GM19328 (cell line): Measurements from ENCODE around the gene LGALS9.

Experiments used
- ATAC-seq: cut with Tn5 transposase; IDR thresholded peaks from one replicate; pipeline ENCODE4 v1.9.1; 2021; ENCODE audit warnings: mild to moderate bottlenecking, moderate library complexity; ENCODE audit not compliant: unreplicated experiment

The LGALS9 gene

DNA sequence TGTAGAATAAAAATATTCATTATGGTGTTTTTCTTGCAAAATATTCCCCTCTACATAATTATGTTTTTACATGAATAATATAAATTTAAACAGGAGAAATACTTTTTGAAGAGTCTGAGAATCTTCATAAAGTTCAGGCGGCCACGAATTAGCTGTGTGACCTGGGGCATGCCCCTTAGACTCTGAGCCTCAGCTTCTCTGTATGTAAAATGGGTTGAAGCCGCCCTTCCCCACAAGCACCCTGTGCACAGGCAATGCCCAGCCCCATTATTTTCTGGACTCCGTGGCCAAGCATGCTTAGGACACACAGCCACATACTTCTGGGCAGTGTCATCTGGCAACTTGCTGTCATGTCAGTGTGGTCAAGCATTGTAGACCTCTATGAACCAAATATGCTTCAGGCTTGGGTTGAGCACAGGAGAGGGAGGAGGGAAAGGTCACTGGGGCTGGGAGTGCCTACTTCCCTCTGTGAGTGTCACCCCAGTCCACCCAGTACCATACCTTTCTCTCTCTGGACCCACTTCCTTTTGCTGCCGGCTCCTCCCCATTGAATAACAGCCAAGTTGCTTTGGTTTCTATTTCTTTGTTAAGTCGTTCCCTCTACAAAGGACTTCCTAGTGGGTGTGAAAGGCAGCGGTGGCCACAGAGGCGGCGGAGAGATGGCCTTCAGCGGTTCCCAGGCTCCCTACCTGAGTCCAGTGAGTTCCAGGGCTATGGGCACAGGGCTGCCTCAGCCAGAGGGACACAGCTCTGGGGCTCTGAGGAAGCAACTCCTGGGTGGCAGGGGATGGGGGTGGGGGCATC lies at the start of gene LGALS9:
TSS of gene LGALS9 (plus strand) at position 582 of the 804 bp plus-strand sequence. CDS start at position 660, 78 bp downstream.
- ATAC-seq, result peak; percentile 51

DNA sequence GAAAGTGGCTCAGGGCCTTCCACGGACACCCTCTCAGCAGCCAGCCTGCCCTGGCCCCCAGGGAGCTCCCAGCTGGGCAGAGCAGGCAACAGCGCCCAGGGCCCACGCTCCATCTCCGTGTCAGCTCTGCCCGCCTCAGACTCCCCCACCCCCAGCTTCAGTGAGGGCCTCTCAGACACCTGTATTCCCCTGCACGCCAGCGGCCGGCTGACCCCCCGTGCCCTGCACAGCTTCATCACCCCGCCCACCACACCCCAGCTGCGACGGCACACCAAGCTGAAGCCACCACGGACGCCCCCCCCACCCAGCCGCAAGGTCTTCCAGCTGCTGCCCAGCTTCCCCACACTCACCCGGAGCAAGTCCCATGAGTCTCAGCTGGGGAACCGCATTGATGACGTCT lies 48.3 kb upstream of the LGALS9 start:
- no peak for ATAC-seq

DNA sequence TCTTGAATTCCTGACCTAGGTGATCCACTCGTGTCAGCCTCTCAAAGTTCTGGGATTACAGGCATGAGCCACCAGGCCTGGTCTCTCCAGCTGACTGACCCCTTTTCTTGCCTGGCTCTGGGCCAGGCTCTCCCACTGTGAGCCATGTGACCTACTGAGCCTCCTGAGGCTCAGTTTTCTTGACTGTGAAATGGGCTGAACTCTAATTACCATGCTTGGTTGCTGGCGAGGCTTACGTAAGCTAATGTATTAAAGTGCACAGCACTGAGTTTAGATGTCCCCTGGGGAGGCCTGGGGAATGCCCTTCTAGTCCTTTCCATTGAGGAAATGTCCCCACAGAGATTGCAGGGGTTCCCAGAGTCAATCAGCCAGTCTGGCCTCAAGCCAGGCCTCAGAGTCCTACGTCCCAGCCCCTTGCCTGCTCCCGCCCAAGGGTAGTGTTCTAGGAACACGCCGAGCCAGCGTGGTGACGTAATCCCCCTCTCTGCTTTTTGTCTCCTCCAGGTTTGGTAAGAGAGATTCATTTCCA lies 45.8 kb upstream of the LGALS9 start:
- no peak for ATAC-seq

DNA sequence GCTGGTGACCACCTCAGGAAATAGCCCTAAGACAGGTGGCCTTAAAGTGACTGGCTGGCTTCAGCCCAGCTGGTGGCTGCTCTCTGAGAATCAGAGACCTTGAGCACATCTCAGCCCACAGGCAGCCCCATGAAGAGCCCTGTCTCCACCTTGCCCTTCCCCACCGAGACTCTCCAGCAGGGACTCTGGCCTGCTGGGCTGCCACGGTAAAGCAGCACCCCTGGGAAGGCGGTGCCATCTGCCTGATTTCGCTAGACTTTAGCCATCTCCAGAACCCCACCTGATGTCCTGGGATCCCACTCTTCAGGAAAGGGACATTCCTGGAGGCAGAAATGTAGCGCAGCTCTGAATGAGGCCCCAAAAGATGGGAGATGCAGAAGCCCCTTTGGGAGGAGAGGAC lies 45.2 kb upstream of the LGALS9 start:
- ATAC-seq, result no peak

DNA sequence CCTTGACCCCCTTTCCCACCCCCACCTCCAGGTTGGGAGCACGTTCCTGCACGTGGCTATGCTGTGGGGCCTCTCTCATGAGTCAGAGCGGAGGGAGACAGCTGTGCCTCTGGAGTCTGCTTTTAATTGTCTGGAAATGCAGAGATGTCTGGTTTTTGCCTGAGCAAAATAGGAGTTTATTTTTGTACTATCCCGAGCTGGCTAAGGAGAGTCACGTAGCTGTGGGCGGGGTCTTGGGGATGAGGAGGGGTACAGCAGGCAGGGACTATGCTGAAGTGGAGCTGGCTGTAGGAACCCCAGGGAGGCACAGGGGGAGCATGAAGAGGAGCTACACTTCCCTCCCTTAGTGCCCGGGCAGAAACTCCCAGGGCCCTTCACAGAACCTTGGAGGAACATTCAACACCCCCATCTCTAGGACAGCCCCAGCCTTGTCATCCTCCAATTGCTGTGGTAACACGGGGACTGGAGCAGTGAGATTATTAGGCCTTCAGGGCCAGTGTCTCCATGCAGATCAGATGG lies 44.7 kb upstream of the LGALS9 start:
- ATAC-seq, result no peak

DNA sequence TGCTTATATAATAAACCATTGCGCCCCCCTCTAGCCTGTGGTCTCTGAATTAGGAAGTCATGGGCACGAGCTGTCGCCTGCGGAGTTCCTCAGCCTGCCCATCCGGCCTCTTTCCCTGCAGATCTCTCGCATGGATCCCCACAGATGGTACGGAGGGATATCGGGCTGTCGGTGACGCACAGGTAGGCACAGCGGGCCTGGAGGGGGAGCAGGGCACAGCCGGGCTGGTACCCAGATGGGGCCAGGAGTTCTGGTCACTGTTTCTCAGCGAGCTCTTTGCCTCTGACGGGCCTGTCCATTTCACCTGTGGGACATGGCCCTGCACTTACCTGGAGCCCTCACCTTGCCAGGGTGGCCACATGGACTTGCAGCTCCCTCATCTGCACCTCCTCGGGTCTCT lies 42.6 kb upstream of the LGALS9 start:
- ATAC-seq, result no peak

DNA sequence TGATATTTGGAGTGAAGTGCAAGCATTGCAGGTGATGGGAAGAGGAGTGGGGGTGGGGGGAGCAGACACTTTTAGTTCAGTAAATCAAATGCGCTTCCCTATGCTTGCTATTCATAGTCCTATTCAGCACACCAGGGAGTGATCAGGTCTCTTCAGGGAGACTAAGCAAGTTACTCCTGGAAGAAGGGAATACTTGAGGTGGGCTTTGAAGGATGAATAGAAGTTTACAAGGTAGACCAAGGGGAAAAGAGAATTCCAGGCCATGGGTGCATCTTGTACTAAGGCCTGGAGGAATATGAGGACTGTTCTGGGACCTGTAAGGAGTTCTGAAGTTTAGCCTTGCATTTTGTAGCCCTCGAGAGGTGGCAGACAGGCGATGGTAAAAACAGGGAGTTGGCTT lies 40.1 kb upstream of the LGALS9 start:
- no peak for ATAC-seq

DNA sequence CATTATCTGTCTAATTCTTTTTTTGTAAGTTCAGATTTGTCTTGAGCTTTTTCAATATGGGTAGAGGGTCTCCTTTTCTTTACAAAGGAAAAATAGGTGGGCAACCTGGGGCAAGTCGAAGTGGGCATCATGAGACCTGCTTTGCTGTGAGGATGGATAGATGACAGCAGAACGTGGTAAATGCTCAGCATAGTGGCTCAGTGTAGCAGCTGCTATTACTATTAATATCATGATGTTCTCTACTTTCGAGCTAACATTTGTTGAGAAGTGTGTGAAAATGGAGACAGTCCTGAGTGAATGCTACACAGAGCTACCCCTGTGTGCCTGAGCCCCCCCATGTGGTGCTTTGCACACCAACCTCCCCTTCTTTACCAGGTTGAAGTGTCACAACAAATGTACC lies 39.0 kb upstream of the LGALS9 start:
- no peak for ATAC-seq

DNA sequence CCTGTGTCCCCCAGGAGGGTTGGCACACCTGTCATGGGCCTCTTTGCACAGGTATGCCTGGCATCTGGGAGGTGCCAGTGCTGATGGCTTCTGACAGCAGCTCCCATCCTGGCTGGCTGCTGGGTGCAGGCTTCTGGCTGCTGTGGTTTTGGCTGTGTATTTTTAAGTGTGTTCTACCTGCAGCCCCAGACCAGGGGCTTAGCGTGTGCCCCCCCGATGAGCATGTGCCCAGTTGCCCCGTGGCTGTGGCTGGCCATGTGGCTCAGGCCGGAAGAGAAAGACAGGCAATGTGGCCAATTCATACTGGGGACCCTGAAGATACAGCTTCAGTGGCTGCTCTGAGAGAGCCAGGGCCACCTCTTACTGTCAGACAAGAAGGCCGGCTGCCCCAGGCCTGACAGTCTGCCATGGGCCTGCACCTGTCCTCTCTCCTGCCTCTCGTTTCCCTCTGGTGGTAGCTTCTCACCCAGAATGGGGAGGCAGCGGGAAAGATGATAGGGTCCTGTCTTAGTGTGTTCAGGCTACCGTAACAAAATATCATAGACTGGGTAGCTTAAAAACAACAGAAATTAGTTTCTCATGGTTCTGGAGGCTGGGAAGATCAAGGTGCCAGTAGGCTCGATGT lies 37.6 kb upstream of the LGALS9 start:
- no peak for ATAC-seq

DNA sequence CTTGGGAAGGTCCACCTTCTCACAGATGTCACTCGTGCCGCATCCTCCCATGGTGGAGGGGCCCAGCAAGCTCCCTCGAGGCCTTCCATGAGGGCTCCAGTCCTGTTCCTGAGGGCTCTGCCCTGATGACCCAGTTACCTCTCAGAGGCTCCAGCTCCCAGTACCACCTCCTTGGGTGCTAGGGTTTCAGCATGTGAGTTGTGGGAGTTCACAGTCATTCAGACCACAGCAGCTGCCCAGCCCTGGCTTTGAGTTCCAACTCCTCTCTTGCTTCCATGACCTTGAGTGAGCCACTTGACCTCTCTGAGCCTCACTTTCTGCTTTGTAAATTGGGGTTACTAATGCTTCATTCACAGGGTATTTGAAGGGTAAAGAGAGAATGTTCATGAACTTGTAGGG lies 37.1 kb upstream of the LGALS9 start:
- no peak for ATAC-seq

DNA sequence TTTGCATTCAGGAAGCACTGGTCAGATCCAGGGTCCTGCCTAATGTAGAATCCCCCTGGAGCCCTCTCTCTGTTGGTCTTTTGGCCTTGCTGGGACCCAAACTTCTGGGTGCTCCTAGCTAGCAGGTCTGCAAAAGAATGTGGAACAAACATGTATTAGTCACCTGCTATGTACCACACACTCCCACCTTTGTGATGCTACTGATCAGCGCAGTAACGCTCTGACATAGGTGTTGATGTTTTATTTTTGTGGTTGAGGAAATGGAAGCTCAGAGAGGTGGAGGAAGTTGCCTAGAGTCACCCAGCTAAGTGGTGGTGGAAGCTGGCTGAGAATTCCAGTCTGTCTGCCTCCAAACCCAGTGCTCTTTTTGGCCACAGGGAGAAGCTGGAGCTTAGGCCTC lies 35.8 kb upstream of the LGALS9 start:
- ATAC-seq, result no peak

DNA sequence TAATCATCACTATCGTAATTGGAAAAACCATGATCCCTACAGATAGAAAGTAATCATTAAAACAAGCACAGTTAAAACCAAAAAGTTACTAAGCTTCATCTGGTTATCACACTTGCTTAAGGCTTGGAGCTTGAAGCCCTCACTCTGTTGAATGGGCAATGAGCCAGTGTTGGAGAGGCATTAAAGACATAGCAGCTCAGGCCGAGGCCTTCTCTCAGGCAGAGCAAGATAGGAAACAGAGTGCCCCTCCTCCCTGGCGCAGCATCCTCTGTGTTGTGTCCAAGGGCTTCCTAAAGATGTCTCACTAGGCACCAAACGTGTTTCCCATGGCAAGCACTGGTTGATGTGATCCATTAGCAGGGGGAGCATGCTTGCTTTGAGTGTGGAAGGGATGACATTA lies 34.9 kb upstream of the LGALS9 start:
- ATAC-seq, result no peak

DNA sequence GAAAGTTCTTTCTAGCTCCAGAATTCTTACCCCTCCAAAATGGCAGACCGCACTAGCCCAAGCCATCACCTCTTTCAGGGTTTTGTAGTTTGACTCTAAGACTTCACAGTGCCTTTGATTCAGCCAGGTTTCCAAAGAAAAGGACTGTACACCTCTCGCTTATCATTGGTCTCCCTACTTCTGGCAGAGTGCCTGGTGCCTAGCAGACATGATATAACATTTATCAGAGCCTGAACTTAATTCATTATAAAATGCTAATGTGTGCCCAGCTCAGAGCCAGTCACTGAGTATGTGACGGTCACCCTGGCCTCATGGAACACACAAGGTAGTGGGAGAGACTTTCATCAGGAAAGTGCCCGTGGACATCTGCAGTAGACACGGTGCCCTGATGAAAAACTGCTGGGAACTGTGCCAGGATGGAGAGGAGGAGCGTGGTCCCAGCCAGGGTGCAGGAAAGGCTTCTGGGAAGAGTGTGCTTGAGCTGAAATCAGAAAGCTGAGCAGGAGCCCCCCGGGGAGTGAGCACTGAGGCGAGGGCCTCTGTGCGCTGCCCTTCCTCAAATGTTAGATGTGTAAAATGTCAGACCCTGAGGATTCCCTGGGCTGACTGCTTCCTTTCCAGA lies 34.3 kb upstream of the LGALS9 start:
- no peak for ATAC-seq

DNA sequence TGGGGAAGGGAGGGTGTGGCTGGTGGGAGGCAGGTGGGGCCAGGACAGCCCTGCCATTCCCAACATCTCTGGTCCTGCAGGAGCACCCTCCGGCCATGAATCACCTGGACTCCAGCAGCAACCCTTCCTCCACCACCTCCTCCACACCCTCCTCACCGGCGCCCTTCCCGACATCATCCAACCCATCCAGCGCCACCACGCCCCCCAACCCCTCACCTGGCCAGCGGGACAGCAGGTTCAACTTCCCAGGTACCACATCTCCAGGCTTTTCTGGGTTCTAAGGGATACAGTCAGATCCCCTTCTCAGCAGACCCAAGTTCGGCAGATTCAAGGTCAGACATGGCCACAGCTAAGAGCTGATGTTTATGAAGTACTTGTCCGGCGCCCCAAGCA lies 33.8 kb upstream of the LGALS9 start:
- no peak for ATAC-seq

DNA sequence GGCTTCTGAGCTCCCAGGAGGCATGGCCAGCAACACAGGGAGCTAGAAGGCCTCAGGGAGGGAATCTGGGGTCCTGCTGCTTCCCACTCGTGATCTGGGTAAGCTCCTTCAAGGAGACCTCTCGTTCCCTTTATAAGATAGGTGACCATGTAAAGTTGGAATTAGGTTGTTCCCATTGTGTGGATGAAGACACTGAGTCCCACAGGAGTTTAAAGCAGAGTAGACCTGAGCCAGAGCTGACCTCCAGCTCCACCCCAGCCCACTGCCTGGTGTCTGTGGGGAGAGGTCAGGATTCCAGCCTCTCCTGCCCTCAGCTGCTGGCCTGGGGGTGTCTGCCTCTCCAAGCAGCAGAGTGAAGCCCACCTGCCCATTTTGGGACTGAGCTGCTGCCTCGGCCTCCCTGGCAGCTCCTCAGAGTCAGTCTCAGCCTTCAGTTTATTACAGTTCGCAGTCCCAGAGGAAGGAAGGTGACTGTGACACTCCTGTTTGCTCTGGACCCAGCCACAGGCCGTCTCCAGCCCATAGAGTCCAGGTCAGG lies 33.1 kb upstream of the LGALS9 start:
- no peak for ATAC-seq

DNA sequence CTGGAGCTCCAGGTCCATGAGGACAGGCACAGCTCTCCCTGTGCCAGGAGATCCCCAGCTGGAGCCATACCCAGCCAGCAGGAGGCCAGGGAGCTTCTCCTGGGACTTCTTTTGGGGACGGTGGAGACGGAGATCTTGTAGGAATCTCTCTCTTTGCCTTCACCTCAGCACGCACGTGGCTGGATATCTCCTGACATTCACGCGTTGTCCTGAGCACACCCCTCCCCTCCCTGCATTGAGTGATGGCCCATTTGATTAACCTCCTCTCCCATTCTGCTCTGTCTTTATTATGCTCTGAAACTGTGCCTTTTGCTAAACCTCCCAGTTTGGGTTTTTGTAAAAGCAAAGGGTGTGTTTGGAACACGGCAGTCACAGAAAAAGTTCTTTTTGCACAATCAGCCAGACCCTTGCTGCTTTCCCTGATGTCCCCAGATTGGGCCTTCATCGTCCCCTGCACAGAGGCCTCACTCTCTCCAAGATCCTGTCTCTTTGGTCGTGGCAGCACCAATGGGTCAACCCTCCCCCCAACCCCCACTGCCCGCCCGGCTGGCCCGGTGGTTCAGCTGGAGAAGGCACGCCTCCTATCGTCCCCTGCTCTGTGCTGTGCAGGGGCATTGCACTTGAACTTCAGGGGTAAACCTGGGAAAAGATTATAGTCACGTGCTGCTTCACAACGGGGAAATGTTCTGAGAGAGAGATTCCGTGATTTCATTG lies 32.5 kb upstream of the LGALS9 start:
- ATAC-seq, result no peak

DNA sequence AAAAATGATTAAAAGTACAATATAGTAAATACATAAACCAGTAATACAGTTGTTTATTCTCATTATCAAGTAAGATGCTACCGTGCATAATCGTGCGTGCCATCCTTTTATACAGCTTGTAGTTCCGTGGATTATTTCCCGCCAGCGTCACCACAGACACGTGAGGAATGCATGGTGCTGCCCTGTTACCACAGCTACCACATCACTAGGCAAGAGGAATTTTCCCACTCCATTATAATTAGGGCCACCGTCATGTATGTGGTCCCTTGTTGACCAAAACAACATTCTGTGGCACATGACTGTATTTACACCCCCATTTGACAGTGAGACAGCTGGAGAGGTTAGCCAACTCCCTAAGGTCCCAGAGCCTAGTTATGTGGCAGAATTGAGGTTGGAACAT lies 30.5 kb upstream of the LGALS9 start:
- ATAC-seq, result no peak

DNA sequence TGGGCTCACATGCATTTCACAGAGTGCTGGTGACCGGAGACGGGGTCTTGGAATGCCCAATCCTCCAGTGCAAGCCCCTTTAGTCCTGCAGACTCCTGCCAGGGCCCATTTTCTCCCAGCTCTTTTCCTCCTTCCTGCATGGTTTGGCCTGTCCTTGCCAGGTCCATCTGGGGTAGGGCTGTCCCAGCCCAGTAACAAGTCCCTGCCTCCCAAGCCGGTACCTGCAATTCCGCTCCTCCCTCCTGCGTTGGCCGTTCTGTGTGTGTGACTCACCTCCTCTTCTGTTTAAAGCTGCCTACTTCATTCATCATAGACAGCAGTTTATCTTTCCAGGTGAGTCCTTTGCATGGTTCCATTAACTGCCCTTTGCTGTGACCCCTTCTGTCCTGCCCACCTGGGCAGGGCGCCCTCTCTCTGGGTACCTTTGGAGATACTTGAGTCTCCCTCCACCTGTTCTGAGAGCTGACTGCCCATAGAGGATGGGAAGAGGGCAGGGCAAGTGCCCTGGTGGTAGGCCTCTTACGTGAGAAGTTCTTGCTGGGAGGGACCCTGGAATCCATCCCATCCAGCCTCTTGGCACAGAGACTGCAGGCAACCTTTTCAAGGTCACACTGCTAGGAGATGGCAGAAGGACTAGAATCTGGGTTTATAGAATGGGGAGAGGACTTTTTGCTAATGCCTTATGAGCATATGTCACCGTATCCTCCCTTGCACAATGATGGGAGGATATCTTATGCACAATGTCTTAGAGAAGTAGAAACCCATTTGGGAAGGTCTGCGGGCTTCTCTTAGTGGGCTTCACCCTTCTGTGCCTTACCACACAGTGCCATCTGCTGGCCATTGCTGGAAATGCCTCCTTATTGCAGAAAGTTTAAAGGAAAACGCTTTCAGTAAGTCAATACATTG lies 29.7 kb upstream of the LGALS9 start:
- no peak for ATAC-seq

DNA sequence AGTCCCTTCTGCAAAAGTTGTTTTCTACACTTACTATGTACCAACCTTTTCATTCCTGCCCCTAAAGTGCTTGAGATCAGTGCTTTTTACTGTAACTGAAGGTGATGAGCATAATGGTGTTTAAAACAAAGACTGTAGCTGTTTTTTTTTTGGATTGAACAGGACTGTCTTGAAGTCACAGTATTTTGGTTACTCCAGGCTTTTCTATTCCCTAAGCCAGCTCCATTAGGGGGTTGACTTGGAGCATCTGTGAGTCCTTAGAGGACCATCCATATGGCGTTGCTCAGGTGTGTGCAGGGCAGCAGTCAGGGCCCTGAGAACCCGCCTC lies 29.0 kb upstream of the LGALS9 start:
- no peak for ATAC-seq
